Liver (tissue), 3 donors: ENCODE data around the gene ZMYND8.

Experiments
- ATF3 ChIP-seq: IDR thresholded peaks from 2 replicates; pipeline ENCODE4 v1.6.1; 2016; ENCODE audit warnings: antibody characterized with exemption
- EGR1 ChIP-seq, 2 donors: IDR thresholded peaks; 2 replicates each; pipeline ENCODE4 v1.6.1; 2016 to 2018; ENCODE audit warnings: antibody characterized with exemption in 2 of 2, low read depth in 2 of 2
- RXRA ChIP-seq, 2 donors: IDR thresholded peaks; 2 replicates each; pipeline ENCODE4 v1.6.1; 2017 to 2018; ENCODE audit warnings: antibody characterized with exemption in 2 of 2, mild to moderate bottlenecking in 1 of 2
- YY1 ChIP-seq: IDR thresholded peaks from 2 replicates; pipeline ENCODE4 v1.6.1; 2016; ENCODE audit warnings: antibody characterized with exemption, mild to moderate bottlenecking
- TF ChIP-seq, protein P1 (sequence below): fragments of 150-350 bp; IDR thresholded peaks from 2 replicates; pipeline ENCODE4 v1.5.1; 2017; ENCODE audit warnings: improper control_type of control experiment, low read depth, low read length; ENCODE audit not compliant: missing input control
- TF ChIP-seq, protein P2 (sequence below): IDR thresholded peaks from 2 replicates; pipeline ENCODE4 v1.6.1; 2016; ENCODE audit warnings: antibody characterized with exemption
- donor health status: healthy.
- donor health status: healthy.

DNA sequence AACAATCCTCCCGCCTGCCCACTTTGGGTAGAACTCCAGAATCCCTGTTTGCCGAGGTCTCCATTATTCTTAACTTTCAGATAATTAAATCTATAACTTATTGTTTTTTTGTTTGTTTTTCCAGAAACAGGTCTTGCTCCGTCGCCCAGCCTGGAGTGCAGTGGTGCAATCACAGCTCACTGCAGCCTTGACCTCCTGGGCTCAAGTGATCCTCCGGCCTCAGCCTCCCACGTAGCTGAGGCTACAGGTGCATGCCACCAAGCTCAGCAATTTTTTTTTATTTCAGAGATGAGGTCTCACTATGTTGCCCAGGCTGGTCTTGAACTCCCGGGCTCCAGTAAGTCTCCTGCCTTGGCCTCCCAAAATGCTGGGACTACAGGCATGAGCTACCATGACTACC is 28.8 kb downstream of the ZMYND8 start:
- TF ChIP-seq, protein P1, sequence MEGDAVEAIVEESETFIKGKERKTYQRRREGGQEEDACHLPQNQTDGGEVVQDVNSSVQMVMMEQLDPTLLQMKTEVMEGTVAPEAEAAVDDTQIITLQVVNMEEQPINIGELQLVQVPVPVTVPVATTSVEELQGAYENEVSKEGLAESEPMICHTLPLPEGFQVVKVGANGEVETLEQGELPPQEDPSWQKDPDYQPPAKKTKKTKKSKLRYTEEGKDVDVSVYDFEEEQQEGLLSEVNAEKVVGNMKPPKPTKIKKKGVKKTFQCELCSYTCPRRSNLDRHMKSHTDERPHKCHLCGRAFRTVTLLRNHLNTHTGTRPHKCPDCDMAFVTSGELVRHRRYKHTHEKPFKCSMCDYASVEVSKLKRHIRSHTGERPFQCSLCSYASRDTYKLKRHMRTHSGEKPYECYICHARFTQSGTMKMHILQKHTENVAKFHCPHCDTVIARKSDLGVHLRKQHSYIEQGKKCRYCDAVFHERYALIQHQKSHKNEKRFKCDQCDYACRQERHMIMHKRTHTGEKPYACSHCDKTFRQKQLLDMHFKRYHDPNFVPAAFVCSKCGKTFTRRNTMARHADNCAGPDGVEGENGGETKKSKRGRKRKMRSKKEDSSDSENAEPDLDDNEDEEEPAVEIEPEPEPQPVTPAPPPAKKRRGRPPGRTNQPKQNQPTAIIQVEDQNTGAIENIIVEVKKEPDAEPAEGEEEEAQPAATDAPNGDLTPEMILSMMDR: no peak
- TF ChIP-seq YY1: no peak
- no peak for TF ChIP-seq RXRA (IDR thresholded peaks at IDR 0.05)
- TF ChIP-seq EGR1 (IDR thresholded peaks at IDR 0.05; ENCODE audit: low read depth in 2 of 2): no peak
- TF ChIP-seq ATF3: no peak
- TF ChIP-seq, protein P2, sequence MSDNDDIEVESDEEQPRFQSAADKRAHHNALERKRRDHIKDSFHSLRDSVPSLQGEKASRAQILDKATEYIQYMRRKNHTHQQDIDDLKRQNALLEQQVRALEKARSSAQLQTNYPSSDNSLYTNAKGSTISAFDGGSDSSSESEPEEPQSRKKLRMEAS: no peak
